HG03520 (cell line): ENCODE results near the gene SUSD2.
"Not testable (repeated sequence)": the region's sequence is repeated elsewhere in the genome, so short reads cannot be mapped to it uniquely, and the experiment has no call there.

ENCODE experiments used
- ATAC-seq: cut with Tn5 transposase; IDR thresholded peaks from one replicate; pipeline ENCODE4 v1.9.1; 2021; ENCODE audit warnings: mild to moderate bottlenecking, moderate library complexity; ENCODE audit not compliant: unreplicated experiment

SUSD2 gene

DNA sequence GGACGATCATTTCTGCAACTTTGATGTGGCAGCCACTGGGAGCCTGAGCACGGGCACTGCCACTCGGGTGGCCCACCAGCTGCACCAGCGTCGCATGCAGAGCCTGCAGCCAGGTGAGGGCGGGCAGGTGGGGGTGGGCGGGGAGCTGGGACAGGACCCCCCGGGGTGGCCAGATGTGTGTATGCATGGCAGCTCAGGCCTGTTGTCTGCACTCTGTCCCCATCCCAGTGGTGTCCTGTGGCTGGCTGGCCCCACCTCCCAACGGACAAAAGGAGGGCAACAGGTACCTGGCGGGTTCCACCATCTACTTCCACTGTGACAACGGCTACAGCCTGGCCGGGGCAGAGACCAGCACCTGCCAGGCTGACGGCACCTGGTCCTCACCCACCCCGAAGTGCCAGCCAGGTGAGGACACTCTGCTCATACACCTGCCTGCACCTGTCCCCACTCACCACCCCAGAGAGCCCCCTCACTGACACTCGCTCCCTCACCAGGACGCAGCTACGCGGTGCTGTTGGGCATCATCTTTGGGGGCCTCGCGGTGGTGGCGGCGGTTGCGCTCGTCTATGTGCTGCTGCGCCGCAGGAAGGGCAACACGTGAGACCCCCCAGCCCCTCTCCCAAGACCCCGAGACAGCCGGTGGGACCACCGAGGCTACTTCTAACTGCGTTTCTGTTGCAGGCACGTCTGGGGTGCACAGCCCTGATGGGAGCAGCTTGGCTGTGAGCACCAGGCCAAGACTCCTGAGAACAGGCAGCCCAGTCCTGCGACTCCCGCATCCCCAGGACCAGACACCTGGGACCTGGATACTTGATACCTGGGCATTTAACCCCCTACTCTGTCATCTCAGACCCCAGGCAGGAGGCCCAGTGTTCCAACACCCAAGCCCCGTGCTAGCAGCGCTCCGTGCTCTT, 6.7 kb downstream of the SUSD2 start:
- no peak for ATAC-seq

- no peak for ATAC-seq
These were observed 7.5 kb downstream of the SUSD2 start for GRCh38 chr22:24188705-24189248.

DNA sequence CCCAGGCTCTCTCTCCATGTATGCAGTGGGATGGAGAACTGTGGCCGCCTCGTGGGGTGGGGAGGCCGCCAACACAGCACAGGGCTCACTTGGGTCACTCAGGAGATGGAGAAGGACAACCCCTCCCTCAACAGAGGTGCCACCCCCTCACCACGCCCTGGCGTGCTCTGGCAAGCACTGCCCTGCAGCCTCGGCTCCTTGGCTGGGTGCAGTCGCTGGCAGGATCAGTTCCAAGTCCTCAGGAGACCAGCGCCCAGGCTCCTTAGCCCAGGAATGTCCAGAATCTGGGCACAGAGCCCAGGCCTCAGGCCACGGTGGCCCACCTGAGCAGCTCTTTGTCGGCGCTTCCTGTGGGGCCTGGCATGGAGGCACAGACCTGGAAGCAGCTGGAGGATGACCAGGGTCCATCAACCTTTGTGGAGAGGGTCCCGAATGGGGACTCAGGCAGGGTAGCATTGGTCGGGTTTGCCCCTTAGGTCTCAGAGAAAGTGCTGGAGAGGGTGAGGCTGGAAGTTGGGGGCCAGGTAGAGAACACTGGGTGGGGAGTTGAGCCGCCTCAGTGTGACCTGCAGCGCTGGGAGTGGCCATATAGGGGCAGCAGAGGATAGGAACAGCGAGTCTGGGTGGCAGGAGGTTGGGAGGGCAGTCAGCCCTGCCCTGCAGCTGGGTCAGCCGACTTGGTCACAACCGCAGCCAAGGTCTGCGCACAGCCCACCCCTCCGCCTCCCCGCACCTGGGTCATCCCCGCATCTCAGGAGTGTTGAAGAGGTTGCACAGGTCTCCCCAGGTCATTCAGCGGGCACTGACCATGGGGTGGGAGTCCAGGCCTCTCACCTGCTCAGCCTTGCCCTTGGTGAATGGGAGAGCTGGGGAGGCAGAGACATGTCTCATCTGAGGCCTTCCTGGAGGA, 8.2 kb downstream of the SUSD2 start:
- no peak for ATAC-seq

- no peak for ATAC-seq
These were observed 8.9 kb downstream of the SUSD2 start for GRCh38 chr22:24190159-24190540.

DNA sequence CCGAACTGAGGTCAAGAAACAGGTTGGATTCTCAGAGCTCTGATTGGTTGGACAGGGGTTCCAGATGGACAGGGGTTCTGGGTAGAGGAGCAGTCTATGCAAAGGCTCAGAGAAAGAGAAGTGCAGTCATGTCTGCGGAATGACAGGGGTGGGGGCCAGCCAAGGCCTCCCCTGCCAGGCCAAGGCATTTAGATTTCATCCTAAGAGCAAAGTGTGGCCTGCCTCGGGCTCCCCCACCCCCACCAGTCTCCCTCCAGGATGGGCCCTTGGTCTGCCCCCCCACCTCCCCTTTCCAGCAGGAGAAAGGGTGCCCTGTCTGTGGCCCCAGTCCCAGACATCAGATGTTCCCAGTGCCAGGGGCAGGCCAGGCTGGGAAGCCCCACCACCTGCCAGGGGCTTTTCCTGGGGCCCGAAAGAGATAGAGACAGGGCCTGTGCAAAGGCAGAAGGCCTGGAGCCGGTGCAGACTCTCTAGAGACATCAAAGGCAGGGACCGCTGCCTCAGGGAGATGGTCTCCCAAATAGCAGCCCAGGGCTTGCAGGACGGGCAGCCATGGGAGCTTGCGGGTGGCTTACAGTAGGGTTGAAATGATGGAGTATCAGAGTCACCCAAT, 9.4 kb downstream of the SUSD2 start:
- ATAC-seq = no peak

- no peak for ATAC-seq
These were observed 10.1 kb downstream of the SUSD2 start for GRCh38 chr22:24191381-24191841.

GRCh38 chr22:24191893-24192292, 10.6 kb downstream of the SUSD2 start:
- ATAC-seq = no peak

GRCh38 chr22:24198682-24199052, 17.4 kb downstream of the SUSD2 start:
- no peak for ATAC-seq

DNA sequence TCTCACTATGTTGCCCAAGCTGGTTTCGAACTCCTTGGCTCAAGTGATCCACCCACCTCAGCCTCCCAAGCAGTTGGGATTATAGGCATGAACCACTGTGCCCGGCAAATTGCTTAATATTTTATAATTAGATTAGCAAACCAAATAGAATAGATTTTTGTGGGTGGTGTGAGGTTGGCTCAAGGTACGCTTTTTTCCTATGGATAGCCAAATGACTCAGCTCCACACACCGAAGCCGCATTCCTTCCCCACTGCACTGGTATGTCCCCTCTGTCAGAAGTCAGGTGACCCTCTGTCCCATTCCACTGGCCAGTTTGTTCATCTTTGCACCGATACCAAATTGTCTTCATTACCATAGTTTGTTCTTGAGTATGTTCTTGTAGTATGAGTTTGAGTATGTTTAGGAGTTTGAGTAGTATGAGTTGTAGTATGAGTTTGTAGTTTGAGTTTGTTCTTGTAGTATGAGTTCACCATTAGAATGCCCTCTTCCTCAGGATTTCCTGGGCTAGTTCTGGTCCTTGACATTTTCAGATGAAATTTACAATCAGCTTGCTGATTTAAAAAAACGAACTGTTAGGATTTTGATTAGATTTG, 19.4 kb downstream of the SUSD2 start:
- no peak for ATAC-seq

DNA sequence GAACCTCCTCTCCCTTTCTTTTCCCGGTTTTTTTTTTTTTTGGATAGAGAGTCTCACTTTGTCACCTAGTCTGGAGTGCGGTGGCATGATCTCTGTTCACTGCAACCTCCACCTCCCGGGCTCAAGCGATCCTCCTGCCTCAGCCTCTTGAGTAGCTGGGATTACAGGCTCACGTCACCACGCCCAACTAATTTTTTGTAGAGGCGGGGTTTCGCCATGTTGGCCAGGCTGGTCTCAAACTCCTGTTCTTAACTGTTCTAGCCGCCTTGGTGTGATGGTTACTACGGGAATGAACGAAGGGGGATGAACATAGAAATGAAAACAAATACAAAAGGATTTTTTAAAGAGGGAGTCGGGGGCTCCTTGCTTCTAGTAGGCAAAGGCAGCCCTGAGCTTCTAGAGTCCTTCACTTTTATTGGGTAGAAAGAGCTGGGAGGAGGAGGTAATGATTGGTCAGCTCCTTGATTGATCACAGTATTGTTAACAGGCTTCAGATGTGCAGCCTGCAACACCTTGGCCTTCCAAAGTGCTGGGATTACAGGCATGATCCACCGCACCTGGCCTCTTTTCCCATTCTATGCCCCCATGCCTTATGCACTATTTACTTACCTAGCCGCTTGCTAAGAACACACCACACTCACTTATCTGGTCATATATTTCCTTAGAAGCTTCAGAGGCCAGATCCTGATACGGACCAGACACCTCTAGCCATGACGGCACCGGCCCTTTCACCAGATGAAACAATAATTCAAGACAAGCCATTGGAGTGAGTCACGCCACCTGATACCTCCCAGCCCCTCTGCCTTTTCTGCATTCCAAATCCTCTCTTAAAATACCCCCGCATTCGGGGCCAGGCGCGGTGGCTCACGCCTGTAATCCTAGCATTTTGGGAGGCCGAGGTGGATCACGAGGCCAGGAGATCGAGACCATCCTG, 20.7 kb downstream of the SUSD2 start:
- no peak for ATAC-seq

DNA sequence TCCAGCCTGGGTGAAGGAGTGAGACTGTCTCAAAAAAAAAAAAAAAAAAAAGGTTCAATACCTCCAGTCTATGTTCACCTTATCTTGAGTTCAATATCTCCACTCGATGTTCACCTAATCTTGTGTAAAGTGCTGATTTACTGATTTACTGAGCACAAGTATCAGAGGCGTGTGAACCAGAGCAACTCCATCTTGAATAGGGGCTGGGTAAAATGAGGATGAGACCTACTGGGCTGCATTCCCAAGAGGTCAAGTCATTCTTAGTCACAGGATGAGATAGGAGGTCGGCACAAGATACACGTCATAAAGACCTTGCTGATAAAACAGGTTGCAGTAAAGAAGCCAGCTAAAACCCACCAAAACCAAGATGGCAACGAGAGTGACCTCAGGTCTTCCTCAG, 22.6 kb downstream of the SUSD2 start:
- not testable (repeated sequence) for ATAC-seq

GRCh38 chr22:24205438-24206195, 24.3 kb downstream of the SUSD2 start:
- ATAC-seq = no peak

DNA sequence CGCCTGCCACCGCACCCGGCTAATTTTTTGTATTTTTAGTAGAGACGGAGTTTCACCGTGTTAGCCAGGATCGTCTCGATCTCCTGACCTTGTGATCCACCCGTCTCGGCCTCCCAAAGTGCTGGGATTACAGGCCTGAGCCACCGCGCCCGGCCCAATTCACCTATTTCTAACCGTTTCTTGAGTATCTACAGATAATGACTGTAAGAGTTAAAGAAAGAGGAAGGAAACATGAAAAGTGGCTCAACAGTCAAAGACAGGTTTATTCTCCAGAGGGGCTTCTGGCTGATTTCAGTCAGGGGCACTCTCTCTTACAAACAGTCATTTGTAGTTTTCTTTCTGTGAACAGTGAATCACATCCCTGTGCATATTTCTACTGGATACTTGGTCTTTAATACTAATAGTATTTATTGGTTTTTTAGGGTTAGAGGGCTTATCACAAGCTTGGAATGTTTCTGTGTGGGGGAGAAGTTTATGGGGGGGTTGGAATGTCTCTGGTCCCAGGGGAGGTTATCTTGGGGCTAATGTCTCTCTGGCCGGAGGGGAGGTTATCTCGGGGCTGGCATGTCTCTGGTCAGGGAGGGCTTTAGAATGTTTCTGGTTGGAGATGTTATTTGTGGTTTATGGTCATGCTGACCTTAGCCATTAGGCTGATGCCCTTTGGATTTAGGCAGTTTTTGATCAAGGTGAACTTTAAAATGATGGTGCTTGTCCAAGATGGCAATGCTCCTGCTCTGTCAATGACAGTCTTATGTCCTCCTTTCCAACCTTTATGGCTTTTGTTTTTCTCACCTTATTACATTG, 25.4 kb downstream of the SUSD2 start:
- not testable (repeated sequence) for ATAC-seq

GRCh38 chr22:24207264-24208011, 26.2 kb downstream of the SUSD2 start:
- no peak for ATAC-seq

DNA sequence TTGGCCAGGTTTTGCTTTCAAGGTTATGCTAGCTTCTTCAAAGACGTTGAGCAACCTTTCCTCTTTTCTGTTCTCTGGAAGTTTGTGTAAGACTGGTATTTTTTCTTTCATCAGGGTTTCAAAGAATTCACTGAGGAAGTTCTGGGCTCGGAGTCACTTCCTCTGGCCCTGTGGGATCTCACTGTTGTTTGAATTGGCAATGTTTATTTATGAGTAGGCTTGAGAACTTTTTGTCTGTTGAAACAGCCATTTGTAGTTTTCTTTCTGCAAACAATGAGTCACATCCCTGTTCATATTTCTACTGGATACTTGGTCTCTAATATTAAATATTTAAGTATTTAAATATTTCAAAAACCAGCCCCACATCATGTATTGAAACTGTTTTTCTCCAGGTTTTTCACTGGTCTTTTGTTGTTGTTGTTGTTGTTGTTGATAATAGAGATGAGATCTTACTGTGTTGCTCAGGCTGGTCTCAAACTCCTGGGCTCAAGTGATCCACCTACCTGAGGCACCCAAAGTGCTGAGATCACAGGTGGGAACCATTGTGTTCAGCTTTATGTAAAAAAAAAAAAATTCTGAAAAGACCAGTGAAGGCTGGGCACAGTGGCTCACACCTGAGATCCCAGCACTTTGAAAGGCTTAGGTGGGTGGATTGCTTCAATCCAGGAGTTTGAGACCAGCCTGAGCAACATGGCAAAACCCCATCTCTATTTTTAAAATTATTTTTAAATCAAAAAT, 26.9 kb downstream of the SUSD2 start:
- no peak for ATAC-seq

- no peak for ATAC-seq
These were observed 27.7 kb downstream of the SUSD2 start for GRCh38 chr22:24209016-24209415.

DNA sequence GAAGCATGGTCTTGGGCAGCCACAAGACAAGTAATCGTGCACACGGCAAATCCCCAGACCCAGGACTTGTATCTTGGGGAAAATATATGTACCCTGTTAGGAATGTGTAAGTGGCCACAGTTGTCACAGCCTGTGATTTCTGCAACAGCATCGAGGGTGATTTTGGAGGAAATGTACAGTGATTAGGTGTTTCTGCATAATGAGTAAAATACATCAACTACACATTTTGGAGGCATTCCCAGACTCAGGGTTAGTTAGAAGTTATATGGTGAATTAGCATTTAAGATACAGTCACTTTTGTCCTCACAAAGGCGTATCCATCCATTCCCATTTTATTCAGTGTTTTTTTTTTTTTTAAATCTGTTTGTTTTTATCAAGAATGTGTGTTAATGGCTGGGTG, 28.4 kb downstream of the SUSD2 start:
- ATAC-seq = no peak
